A673 (cell line): ENCODE results near the gene DARS1. TPM values are rescaled to one million over a fixed set of nuclear protein-coding genes. Genes with fewer than 3 reads are reported as not detected.
A peak's percentile ranks its signal among the peaks of the same experiment; 100 is the strongest.

Experiments
- BruUV-seq: library from RNA; stranded (reverse); fragments of 400-500 nt; replicated peaks from 2 replicates; lab custom pipeline; 2021; lab: Mats Ljungman, UMichigan
- CTCF ChIA-PET: fragments of 300-600 bp; sonication (Branson Sonifier 250); formaldehyde crosslinking; loops from one replicate; lab custom pipeline; 2022; ENCODE audit warnings: antibody characterized with exemption; lab: Charles Lee
- POLR2A ChIA-PET: fragments of 300-600 bp; sonication (Branson Sonifier 250); formaldehyde crosslinking; loops from one replicate; lab custom pipeline; 2022; ENCODE audit warnings: antibody characterized with exemption; ENCODE audit not compliant: low non-redundant PET; lab: Charles Lee
- DNase-seq: peaks from one replicate; pipeline ENCODE4 v3.0.0-alpha.2; 2015; ENCODE audit warnings: low spot score
- H3K27ac ChIP-seq: fragments of 200-600 bp; sonication (generic); 2 replicates; pipeline ENCODE4 v1.5.1; 2016; ENCODE audit warnings: mixed run types, low read depth, mild to moderate bottlenecking, mixed read lengths, antibody characterized with exemption, low read length; ENCODE audit not compliant: poor library complexity, severe bottlenecking
- H3K27me3 ChIP-seq: fragments of 200-600 bp; sonication (generic); replicated peaks from 2 replicates; pipeline ENCODE4 v1.6.1; 2017; ENCODE audit warnings: mixed run types, low read depth, mild to moderate bottlenecking, mixed read lengths, antibody characterized with exemption, low read length; ENCODE audit not compliant: insufficient read depth, poor library complexity
- H3K36me3 ChIP-seq: fragments of 200-600 bp; sonication (generic); 2 replicates; pipeline ENCODE4 v1.6.1; 2016; ENCODE audit warnings: mixed run types, mild to moderate bottlenecking, mixed read lengths, antibody characterized with exemption, low read length; ENCODE audit not compliant: insufficient read depth, poor library complexity, severe bottlenecking
- H3K4me1 ChIP-seq: fragments of 200-600 bp; sonication (generic); 2 replicates; pipeline ENCODE4 v1.6.1; 2017; ENCODE audit warnings: mixed run types, mild to moderate bottlenecking, mixed read lengths, antibody characterized with exemption, low read length; ENCODE audit not compliant: insufficient read depth, poor library complexity, severe bottlenecking
- H3K4me3 ChIP-seq: fragments of 200-600 bp; sonication (generic); 2 replicates; pipeline ENCODE4 v1.5.1; 2016; ENCODE audit warnings: low read depth, mixed run types, mild to moderate bottlenecking, mixed read lengths, low read length; ENCODE audit not compliant: poor library complexity, severe bottlenecking
- H3K9me3 ChIP-seq: fragments of 200-600 bp; sonication (generic); 2 replicates; pipeline ENCODE4 v1.6.1; 2016; ENCODE audit warnings: mixed run types, low read depth, mild to moderate bottlenecking, mixed read lengths, antibody characterized with exemption, low read length; ENCODE audit not compliant: poor library complexity, severe bottlenecking
- CTCF ChIP-seq: fragments of 300-800, 200-600 bp; sonication (generic); conservative IDR thresholded peaks from 2 replicates; pipeline ENCODE4 v1.5.1; 2017; ENCODE audit warnings: low read depth, mild to moderate bottlenecking, antibody characterized with exemption, low read length, moderate library complexity, mixed read lengths
- EZH2 ChIP-seq: fragments of 200-600 bp; sonication (generic); IDR thresholded peaks from 2 replicates; pipeline ENCODE4 v1.6.1; 2017; ENCODE audit warnings: borderline replicate concordance, low read depth, mild to moderate bottlenecking, mixed read lengths, antibody characterized with exemption, low read length; ENCODE audit not compliant: poor library complexity, severe bottlenecking
- intact Hi-C: fragments of 100-400 bp; cut with micrococcal nuclease; formaldehyde crosslinking; loops from one replicate; pipeline ENCODE4 v1.10.0; 2022; ENCODE audit not compliant: unreplicated experiment
- total RNA-seq: library from RNA; stranded (reverse); gene quantifications from 2 replicates; pipeline ENCODE4 v1.2.3, GENCODE V29; 2021

The DARS1 gene
- total RNA-seq, 1 experiment from 2014 or later, result 63.6 TPM

DNA sequence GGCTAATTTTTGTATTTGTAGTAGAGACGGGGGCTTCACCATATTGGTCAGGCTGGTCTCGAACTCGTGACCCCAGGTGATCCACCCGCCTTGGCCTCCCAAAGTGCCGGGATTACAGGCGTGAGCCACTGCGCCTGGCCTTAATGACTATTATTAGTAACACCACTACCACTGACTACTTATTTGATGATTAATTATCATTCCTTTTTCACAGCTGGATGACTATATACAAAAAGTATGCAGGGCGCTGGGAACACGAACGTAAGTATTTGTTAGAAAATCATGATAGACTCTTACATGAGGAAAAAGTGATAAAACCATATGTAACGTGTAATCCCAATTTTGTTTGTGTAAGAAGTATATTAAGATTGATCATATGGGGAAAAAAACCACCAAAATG, 21.6 kb downstream of the DARS1 start:
- peaks cover 7% of the 10 kb centered on the region for H3K4me1 ChIP-seq
- intact Hi-C loops, result no loop called here
- no TSS peak for BruUV-seq
- ChIA-PET CTCF (no interaction called here), POLR2A (no interaction called here)
- H3K4me3 ChIP-seq, result no peak overlapping the region
- TF ChIP-seq EZH2 (no peak), CTCF (no peak)
- H3K36me3 ChIP-seq, result no peaks in the 10 kb centered on the region
- H3K9me3 ChIP-seq, result no peaks in the 10 kb centered on the region
- no peak overlapping the region for H3K27ac ChIP-seq
- H3K27me3 ChIP-seq, result no peaks in the 10 kb centered on the region
- no peak for DNase-seq

DNA sequence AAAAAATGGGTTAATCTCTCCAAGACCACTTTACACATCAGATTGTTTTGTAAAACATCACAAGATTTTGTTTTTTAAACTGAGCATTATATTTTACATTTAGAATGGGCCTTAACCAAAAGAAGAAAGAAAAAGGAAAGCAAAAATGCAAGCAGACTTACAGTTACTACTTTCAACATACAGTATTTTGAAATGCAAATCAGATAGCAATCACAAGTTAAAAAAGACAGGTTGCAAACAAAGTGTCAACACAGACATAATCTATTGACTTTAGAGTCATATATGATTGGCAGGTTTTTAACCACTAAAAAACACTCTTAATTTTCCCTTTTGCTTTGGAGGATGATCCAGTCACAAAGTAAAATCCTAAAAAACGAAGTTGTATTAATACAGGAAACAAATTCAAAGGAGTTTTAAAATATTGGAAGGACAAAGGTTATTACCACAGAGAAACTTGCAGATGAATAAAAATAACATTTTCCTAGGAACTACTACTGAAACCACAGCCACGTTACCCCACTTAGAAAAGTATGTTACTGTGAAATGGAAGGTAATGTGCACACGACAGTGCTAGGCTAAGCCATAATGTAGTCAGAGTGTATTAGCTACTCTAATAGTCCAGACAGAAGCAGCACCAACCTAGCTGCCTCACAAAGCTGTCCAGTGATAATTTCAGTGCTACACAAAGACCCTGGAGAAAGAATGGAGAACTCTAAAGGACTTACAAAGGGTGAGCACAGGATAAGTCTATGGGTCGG, 22.9 kb downstream of the DARS1 start:
- DNase-seq, result no peak
- POLR2A ChIA-PET, result no interaction called here
- BruUV-seq, result no TSS peak

GRCh38 chr2:135960656-135961551, 24.5 kb downstream of the DARS1 start:
- no TSS peak for BruUV-seq
- intact Hi-C loops, result no loop called here
- CTCF ChIA-PET, result no interaction called here
- TF ChIP-seq EZH2 (no peak), CTCF (no peak)
- Histone ChIP-seq H3K27me3 (no peaks in the 10 kb centered on the region), H3K27ac (peak overlapping the region; percentile 32), H3K4me3 (no peak overlapping the region), H3K36me3 (no peaks in the 10 kb centered on the region), H3K4me1 (peaks cover 7% of the 10 kb centered on the region), H3K9me3 (no peaks in the 10 kb centered on the region)
- peak; percentile 60 for DNase-seq
- POLR2A ChIA-PET, result no interaction called here

More for the DNA sequence above, 22.9 kb downstream of the DARS1 start:
- Histone ChIP-seq H3K4me1 (peaks cover 7% of the 10 kb centered on the region), H3K27ac (no peak overlapping the region), H3K4me3 (no peak overlapping the region), H3K9me3 (no peaks in the 10 kb centered on the region), H3K36me3 (no peaks in the 10 kb centered on the region), H3K27me3 (no peaks in the 10 kb centered on the region)
- TF ChIP-seq CTCF, result no peak
- TF ChIP-seq EZH2, result no peak
- intact Hi-C loops, result no loop called here
- CTCF ChIA-PET, result no interaction called here
